GM18867 (cell line): ENCODE data around the gene MYPOP.
"Not testable (repeated sequence)": the region's sequence is repeated elsewhere in the genome, so short reads cannot be mapped to it uniquely, and the experiment has no call there.

Experiments used
- ATAC-seq: cut with Tn5 transposase; IDR thresholded peaks from one replicate; pipeline ENCODE4 v1.9.1; 2021; ENCODE audit warnings: mild to moderate bottlenecking, moderate library complexity; ENCODE audit not compliant: unreplicated experiment

The MYPOP gene

DNA sequence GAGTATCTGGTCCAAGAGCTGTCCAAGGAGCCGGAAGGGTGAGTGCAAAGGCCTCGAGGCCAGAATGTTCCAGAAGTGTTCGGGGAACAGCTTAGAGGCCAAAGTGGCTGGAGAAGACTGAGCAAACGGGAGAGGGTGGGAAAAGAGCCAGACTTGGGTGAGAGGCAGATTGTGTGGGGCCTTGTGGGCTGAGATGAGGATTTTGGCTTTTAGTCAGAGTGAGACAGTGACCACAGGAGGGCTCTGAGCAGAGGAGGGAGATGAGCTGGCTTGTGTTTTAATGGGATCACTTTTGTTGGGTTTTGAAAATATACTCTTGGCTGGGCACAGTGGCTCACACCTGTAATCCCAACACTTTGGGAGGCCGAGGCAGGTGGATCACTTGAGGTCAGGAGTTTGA lies 6.5 kb upstream of the MYPOP start:
- ATAC-seq = no peak

DNA sequence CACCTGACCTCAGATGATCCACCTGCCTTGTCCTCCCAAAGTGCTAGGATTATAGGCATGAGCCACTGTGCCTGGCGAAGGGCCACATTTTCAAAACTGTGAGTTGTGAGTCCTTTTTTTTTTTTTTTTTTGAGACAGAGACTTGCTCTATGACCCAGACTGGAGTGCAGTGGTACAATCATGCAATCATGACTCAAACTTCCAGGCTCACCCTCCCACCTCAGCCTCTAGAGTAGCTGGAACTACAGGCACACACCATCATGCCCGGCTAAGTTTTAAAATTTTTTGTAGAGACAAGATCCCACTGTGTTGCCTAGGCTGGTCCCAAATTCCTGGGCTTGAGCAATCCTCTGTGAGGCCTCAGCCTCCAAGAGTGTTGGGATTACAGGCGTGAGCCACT lies 3.8 kb upstream of the MYPOP start:
- ATAC-seq = no peak

DNA sequence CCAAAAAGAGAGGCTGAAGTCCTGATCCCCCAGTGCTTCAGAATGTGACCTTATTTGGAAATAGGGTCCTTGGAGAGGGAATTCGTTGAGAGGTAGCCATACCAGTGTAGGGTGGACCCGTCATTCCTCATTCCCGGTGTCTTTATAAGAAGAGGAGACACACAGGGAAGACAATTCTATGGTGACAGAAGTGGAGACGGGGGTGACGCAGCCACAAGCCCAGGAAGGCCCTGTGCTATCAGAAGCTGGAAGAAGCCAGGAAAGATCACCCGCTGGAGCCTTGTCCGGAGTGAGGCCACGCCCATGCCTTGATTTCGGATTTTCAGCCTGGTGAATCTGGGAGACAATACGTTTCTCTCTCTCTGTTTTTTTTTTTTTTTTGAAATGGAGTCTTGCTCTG lies 2.6 kb upstream of the MYPOP start:
- ATAC-seq = no peak

DNA sequence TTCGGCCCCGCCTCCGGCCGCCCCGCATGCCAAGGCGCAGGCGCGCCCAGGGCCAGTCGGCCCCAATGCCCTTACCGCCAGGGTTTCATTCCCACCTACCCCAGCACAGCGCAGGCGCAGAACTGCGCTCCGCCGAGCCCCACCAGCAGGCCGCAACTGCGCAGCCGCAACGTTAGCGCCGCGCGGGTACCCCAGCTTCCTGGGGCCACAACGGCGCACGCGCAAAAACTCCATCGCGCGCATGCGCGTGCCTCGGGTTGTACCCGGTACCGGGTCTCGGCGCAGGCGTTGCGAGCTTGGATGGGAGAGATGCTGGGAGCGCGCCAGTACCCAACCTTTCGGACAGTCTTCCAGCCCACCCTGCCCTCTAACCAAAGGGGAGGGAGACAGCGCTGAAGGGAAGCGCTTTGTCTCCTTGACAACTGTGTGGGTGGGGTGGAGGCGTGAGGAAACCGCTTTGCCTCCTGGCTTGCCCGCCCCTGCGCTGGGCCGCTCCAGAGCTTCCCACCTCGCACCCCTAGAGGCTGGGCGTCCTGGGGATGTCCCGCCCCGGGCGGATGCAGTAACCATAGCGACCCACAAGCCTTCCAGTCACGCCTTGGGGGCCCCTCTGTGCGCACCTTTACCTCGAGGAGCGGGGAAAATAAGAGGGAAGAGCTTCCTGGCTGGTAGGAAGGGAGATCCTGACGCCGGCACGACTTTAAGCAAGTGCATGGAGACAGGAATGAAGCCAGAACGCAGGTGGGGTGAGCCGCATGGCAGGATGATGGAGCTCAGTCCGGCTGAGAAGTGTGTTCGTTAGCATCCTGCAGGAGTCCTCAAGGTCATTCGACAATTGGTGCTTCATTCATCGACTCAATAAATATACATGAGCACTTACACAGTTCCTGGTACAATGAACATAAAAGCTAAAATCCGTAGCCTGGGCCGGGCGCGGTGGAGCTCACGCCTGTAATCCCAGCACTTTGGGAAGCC lies 525 bp upstream of the MYPOP start:
- ATAC-seq = peak; percentile 81

DNA sequence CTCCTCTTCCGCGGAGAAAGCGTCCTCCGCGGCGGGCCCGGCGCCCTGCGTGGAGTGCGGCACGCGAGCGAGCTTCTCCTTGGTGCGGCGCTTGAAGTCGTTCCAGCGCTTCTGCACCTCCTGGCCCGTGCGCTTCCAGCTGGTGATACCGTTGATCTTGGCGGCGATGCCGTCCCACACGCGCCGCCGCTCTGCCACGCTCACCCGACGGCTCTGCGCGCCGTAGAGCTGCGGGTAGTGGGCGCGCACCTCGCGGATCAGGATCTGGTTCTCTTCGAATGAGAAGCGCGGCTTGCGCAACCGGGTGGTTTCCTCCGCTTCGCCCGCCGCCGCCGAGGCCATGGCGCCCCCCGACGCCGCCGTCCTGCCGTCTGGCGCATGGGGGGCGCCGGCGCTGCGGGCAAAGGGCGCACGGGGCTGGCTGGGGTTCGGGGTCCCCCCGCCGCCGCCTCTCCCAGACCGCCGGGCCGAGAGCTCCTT lies 941 bp downstream of the MYPOP start:
- no peak for ATAC-seq

DNA sequence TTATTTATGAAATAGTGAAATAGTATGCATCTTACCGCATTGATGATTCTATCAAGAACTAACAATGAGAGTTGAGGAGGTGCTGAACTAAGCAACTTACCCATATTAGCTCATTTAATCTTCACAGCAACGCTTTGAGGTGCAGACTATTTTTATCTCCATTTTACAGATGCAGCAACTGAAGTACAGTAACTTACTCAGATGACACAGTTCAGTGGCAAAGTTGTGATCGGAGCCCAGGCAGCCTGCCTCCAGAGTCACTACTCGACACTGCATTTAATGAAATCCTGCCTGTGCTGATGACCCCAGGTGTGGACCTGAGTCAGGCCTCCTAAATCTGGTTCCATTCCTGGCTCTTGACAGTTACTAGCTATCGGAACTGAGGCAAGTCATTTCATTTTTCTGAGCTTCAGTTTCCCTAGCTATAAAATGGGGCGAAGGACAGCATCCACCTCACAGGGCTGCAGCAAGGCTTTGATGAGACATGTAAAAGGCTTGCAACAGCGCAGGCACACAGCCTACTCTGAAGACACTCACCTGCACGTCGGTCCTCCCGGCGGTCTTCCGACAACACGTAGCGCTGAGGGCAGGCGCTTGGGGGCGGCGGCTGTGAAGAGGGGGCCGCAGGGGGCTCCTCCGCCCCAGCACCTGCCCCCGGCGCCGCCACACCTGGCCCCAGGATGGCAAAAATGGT lies 1.5 kb downstream of the MYPOP start:
- no peak for ATAC-seq

DNA sequence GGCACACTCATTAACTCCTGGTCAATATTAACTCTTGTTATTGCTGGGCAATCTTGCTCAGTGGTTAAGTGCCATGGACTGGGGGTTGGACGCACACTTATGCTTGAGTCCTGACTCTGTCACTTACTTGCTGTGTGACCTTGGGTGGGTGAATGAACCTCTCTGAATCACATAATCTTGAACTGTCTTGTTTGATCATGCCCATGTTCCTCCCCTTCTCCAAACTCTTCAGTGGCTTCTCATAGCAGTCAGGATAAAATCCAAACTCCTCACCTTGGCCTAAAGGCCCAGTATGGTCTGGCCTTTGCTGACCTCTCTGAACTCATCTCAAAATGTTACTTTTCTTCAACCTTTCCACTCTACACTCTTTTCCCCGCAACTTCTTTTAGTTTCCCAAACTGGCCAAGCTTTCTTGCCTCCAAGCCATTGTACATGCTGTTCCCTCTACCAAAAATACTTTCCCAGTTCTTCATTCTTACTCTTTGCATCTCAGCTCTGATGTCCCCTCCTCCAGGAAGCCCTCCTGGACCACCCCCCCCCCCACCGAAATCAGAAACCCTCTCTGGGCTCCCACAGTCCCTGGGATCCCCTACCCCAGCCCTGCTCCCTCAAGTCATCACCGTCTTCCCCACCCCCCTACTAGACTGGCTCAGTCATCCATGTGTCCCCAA lies 2.4 kb downstream of the MYPOP start:
- ATAC-seq = no peak

DNA sequence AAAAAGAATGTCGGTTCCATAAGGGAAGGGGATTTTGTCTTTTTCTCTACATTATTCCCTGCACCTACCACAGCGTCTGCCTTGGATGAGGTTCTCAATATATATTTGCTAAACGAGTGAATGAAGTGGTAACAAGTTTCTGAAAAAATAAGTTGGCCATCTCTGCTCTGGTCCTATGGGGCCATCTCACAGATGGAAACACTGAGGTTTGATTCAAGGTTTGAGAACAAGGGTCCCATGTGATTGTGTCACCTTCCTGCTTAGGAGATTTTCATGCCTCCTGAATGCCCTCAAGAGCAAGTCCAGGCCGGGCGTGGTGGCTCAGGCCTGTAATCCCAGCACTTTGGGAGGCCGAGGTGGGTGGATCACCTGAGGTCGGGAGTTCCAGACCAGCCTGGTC lies 3.2 kb downstream of the MYPOP start:
- no peak for ATAC-seq

DNA sequence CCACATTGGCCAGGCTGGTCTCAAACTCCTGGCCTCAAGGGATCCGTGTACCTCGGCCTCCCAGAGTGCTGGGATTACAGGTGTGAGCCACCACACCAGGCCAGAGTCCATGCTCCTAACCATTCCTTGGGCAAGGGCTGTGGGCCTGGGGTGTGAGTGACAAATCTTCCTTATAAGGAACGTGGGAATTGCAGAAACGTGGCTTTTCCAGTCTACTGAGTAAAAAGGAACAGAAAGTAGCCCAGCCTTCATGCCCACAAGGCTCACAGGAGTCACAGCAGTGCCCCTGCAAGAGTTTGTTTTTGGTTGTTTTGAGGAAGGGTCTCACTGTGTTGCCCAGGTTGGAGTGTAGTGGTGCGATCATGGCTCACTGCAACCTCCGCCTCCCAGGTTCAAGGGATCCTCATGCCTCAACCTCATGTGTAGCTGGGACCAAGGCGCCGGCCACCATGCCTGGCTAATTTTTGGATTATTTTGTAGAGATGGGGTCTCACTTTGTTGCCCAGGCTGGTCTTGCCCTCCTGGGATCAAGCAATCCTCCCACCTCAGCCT lies 5.1 kb downstream of the MYPOP start:
- ATAC-seq = no peak

DNA sequence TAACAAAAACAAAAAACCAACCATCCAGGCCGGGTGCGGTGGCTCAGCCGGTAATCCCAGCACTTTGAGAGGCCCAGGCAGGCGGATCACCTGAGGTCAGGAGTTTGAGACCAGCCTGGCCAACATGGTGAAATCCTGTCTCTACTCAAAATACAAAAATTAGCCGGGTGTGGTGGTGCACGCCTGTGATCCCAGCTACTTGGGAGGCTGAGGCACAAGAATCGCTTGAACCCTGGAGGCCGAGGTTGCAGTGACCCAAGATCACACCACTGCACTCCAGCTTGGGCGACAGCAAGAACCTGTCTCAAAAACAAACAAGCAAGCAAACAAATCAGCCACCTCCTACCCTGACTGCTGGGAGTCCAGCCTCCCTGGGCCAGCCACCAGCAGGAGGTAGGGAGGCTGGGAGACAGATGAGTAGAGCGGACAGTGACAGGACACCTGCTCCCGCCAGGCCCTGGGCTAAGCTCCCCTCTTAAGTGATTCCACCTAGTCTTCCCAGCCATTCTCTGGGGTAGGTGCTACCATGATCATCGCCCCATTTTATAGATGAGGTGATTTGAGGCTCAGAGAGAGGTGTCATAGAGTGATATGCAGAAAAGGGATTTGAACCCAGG lies 6.3 kb downstream of the MYPOP start:
- ATAC-seq = not testable (repeated sequence)

DNA sequence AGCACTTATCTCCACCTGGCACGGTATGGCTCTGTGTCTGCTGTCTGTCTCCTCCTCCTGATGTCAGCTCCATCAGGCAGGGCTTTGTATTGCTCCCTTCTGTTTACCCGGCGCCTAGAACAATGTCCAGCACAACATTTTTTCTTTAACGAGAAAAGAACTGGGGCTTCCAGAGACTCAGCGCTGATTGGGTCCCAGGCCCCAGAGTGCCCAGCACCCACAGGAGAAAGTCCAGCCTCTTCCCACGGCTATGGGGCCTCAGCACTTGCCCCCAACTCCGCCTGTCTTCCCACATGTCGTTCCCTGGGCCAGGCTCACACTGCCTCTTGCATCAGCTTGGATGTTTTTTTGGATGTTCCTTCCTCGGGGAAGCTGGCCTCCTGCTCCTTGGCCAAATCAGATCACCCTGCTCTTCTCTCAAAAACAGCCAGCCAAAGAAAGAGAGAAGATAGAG lies 6.9 kb downstream of the MYPOP start:
- ATAC-seq = no peak

DNA sequence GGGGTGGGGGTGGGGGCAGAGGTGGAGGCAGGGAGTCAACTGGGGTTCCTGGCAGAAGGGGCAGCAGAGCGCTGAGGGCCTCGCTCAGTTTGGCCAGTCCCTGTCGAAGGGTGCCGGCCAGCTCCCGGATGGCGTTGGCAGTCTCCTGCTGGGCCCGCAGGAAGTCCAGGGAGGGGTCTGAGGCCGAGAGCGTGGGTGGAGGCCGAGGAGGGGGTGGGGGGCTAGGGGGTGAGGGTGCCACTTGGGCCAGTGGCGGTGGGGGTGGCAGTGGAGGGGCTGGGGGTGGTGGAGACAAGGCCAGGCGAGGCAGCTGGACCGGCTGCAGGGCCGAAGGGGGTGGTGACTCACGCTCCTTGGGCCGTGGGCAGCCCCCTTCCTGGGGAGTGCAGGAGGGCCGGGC lies 11.5 kb downstream of the MYPOP start:
- no peak for ATAC-seq

DNA sequence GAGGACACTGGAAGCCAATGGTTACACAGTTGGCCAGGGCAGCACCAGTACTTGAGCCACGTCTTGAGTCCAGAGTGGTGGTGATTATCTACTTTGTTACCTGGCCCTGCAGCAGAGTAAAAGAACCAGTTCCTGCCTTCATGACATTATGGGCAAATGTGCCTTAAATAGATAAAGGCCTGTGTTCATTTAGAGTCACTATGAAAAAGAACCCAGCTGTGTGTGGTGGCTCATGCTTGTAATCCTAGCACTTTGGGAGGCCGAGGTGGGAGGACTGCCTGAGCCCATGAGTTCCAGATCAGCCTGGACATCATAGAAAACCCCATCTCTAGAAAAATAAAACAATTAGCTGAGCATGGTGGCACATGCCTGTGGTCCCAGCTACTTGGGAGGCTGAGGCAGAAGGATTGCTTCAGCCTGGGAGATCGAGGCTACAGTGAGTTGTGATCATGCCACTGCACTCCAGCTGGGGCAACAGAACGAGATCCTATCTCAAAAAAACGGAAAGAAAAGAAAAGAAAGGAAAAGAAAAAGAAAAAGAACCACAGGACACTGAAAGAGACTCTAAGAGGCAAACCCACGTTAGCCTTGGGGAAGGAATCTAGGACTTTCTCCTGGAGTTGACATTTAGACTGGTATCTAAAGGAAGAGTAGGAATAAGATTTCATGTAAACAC lies 13.1 kb downstream of the MYPOP start:
- no peak for ATAC-seq

DNA sequence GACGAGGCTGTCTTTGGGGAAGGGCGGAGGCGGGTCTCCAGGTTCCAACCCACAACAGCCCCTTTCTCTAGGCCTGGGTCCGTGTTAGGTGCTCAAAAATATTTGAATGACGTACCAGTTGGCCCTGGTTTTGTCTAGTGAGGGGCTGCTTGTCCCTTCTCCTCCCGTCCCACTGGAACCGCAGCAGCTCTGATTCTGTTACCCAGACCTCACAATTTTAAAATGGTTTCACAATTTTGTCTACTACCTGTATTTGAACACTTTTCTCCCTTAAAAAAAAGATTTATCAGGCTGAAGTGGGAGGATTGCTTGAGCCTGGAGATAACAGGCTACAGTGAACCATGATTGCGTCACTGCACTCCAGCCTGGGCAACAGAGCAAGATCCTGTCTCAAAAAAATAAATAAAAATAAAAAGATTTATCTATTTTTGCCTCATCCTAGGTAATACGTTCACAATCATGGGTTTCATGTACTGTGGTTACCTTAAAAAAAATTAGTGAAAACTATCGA lies 15.2 kb downstream of the MYPOP start:
- no peak for ATAC-seq

DNA sequence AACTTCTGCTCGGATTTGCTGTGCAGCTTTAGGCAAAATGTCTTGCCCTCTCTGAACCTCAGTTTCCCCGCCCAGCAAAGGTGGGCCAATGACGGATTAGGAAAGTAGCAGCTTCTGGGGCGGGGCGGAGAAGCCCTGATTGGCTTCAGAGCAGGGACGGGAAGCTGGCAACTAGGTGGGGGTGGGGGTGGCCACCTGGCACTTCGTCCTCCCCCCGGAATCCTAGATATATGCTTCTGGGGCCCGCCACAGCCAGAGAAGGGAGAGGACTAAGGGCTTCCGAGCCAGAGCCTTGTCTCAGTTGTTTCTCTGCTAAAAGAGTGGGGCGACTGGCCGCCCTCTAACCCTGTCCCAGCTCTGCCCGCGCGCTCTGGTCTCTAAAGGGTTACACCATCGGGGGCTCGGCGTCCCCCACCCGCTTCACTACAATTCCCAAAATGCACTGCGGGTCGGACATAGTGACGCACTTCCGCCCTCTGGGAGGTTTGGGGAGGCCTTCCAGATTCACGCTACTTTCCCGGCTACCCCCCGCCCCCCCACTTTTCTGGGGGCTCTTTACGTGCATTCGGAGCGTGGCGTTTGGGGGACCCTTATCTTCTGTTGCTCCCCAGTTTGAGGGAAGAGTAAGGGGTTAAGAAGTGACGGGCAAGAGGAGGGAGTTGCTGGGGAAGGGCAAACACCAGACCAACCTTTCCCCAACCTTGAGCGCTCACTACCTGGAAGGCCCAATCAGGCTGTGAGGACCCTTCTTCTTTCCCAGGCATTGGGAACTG lies 15.8 kb downstream of the MYPOP start:
- peak; percentile 49 for ATAC-seq

DNA sequence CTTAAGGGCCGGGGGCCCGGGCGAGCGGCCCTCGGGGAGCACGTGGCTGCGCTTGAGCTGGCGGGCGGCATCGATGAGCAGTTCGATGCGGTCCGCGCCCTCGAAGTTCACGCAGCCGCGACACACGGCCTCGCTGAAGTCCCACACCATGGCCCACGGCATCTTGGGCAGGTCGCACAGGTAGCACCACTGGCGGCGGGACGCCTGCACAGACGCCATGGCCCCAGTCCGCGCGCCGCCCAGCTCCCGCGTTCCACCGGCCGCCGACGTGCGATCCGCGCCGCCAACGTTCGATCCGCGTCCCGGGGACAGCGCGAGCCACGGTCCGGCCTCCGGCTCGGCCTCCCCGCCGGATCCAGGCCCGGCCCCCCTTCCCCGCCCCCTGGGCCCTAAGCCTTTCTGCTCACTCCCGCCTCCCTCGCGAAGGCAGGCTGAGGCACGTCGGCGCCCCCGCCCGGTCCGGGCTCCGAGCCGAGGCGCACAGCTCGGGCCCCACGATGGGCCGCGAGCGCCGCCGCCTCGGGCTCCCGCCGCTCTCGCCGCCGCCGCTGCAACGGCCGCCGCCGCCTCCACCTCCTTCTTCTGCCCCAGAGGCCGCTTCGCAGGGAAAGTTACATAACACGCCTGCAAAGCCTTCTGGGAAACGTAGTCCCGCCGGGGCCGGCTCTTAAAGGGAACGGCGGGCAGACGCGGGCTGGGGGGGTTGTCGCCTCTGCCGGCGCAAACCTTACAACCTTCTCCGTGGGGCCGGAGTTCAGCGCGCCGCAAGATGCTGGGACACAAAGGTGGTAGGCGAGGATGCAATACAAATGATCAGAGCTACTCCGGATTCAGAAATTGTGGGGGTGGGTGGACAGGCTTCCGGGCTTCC lies 16.6 kb downstream of the MYPOP start, which contains the start of gene IRF2BP1:
Gene IRF2BP1, minus strand, starts transcription at position 586 of the 871 bp plus-strand sequence. Its CDS starts 367 bp downstream, at position 219.
- ATAC-seq = peak; percentile 53

DNA sequence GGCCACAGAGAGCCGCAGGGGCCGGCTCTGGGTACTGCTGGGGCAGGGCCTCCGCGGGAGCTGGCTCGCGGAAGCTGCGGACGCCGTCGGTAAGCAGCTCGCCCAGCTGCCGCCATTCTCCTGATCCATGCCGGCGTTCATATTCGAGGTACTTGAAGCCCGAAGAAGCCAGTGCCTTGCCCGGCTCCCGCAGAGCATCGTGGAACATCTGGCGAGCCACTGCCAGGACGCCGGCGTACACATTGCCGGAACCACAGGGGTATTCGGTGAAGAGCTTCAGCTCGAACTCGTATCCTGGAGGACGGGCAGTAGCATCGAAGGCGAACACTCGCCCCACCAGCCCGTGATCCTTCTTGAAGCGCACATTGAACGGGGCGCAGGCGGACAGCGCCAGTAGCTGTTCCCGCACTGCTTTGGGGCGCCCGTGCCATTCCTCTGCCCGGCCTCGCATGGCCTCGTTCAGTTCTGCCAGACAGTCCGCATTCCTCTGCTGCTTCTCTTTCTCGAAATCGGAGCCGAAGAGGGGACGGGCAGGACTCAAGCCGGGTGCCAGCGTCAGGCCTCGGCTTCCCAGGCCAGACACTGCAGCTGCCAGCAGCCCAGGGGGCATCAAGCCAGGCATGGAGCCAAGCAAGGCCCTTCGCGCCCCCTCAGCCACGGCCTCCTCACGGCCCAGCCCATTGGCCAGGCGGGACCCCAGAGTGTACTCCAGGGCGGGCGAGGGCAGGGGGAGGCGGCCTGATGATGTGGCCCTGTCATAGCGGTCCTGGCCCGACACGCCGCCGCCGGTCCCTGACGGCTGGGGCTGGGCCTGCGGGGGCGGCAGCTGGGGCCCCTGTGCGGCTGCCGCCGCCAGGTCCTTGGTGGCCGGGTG lies 17.5 kb downstream of the MYPOP start:
- peak; percentile 0 for ATAC-seq
